GM21381 (cell line): Measurements from ENCODE around the gene MTRFR.
A peak's percentile ranks its signal among the peaks of the same experiment; 100 is the strongest.

Experiments used
- ATAC-seq: cut with Tn5 transposase; IDR thresholded peaks from one replicate; pipeline ENCODE4 v1.9.1; 2021; ENCODE audit warnings: mild to moderate bottlenecking, moderate library complexity; ENCODE audit not compliant: unreplicated experiment

The MTRFR gene

DNA sequence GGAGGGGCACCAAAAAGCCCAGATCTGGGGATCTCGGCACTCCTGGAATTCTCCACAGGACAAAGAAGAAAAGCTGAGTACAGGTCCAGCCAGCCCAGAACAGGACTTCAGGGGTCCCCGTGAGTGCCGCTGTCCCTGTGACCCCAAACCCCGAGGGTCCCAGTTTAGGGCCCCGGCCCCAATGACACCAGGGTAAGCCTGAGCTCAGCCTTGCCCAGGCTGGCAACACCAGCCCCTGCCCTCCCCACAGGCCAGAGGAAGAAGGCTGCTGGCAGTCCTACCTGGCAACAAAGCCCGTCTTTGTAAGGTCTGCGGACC is 36.6 kb downstream of the MTRFR start:
- no peak for ATAC-seq

DNA sequence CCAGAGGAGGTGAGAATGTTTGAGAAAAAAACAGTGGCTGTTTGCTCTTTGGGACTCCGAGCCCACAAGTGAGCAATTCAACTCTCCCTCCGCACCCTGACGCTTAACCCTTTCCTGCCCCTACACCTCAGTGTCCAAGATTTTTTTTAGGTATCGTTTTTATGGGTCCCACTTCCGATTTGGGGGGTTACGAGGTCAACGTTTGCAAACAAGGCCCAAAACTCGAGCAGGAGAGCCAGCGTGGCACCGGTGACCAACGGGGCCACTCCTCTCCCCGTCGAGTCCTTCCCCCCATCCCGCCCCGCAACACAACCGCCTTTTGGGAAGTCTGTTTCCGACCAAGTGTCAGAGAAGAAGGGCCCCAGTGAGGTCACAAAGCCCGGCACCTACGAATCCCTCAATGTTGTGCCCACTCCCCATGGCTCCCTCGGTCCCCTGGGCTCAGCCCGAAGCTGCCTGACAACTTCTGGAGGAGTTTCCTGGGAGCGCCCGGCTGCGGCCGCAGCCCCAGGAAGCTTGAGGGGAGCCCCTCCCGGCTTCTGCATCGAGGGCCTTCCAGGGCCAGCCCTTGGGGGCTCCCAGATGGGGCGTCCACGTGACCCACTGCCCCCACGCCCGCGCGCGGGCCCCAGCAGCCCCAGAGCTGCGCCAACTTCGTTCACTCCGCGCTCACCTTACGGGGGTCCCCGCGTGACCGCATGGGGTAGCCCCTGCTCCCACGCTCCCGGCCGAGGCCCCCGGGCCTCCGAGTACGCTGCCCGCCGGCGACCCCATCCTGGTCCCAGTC is 37.2 kb downstream of the MTRFR start:
- no peak for ATAC-seq

DNA sequence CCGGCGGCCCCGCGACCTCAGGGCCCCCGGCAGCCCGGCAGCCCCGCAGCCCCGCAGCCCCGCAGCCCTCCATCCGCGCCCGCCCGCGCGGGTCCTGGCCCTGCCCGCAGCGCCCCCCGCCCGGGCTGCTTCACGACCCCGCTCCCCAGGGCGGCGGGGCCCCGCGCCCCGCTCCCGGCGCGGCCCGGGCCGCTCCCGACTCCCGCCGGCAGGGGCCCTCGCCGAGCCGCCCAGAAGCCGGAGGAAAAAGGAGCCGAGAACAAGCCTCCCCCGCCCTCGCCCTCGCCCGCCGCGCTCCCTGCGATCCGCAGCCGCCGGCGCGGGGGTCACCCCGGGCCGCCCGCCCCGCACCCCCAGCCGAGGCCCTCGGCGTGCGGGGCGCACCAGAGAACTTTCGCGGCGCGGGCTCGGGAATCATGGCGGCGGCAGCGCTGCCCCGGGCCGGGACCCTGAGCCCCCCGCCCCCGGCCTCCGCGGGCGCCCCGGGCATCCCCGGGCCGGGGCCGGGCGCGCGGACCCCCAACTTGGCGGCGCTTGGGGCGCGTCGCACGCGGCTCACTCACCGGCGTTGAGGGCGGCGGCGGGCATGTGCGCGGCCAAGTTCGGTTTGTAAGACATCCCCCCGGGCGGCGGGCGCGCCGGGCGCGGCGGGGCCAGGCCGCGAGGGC is 37.9 kb downstream of the MTRFR start:
- peak; percentile 53 for ATAC-seq

DNA sequence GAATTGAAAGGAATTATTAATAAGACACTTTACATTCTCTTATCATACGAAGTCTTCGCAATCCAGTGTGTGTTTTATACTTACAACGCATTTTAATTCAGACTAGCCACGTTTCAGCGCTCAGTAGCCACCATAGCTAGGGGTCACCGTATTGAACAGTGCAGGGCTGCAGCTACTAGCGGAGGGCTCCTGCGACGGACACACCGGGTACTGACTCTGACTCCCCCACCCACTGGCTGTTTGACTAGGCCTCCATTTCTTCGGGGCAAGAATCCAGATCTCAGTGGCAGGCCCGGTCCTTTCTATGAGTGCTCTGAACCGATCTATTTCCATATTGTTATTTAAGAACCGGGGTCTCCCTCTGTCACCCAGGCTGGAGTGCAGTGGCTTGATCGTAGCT is 39.9 kb downstream of the MTRFR start:
- no peak for ATAC-seq

DNA sequence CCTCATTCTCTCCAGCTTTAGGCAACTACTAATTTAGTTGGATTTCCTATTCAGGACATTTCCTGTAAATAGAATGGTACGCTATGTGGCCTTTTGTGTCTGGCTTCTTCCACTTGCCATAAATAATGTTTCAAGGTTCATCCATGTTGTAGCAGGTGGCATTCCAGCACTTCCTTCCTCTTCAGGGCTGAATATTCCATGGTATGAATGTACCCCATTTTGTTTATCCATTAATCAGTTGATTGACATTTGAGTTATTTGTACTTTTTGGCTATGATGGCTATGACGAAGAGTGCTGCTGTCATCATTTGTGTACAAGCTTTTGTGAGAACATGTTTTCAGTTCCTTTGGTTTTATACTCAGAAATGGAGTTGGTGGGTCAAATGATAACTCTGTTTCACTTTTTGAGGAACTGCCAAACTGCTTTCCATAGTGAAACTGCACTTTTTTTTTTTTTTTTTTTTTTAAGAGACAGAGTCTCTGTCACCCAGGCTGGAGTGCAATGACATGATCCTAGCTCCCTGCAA is 44.9 kb downstream of the MTRFR start:
- ATAC-seq, result peak; percentile 76

GRCh38 chr12:123280971-123281370 is 47.7 kb downstream of the MTRFR start:
- no peak for ATAC-seq

DNA sequence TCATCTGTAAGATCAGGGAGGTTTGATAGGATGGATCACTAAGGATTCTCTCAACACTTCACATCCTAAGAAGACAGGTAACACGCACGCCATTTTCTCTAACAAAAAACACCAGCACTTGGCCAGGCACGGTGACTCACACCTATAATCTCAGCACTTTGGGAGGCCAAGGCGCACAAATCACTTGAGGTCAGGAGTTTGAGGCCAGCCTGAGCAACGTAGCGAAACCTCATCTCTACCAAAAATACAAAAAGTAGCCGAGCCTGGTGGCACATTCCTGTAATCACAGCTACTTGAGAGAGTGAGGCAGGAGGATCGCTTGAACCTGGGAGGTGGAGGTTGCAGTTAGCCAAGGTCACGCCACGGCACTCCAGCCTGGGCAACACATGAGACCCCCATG is 48.9 kb downstream of the MTRFR start:
- ATAC-seq, result no peak

DNA sequence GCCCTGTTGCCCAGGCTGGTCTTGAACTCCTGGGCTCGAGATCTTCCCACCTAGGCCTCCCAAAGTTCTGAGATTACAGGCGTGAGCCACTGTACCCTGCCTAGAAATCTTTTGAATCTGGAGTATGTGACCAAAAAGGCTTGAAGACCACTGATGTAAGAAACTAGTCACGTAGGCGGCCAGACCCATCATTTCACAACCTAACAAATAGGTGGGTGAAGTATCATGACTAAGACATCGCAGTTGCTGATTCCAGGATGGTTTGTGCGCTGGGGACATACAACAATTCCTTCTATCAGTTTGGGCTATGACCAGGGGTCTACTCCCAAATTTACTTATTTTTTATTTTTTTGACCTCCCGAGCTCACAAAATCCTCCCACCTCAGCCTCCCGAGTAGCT is 50.2 kb downstream of the MTRFR start:
- no peak for ATAC-seq

- no peak for ATAC-seq
Measured at GRCh38 chr12:123284669-123285068, 51.4 kb downstream of the MTRFR start.

- no peak for ATAC-seq
Measured at GRCh38 chr12:123286652-123287373, 53.6 kb downstream of the MTRFR start.

GRCh38 chr12:123288751-123289346 is 55.6 kb downstream of the MTRFR start:
- ATAC-seq, result no peak

GRCh38 chr12:123289911-123290310 is 56.7 kb downstream of the MTRFR start:
- ATAC-seq, result no peak

- no peak for ATAC-seq
Measured at GRCh38 chr12:123293178-123293760, 60.0 kb downstream of the MTRFR start.

- no peak for ATAC-seq
Measured at GRCh38 chr12:123305136-123305535, 71.9 kb downstream of the MTRFR start.

GRCh38 chr12:123306200-123306599 is 73.0 kb downstream of the MTRFR start:
- no peak for ATAC-seq
